Measurements from ENCODE around the gene PCDHGA6.
"Not testable (repeated sequence)": the region's sequence is repeated elsewhere in the genome, so short reads cannot be mapped to it uniquely, and the experiment has no call there.

The PCDHGA6 gene

GRCh38 chr5:141403387-141403786, 29.7 kb downstream of the PCDHGA6 start:
- Histone ChIP-seq H4K20me1 (ENCODE audit: insufficient read depth) (no peaks in the 10 kb centered on the region), H3K27me3 (ENCODE audit: insufficient read depth, low read depth) (no peaks in the 10 kb centered on the region), H3K36me3 (ENCODE audit: insufficient read depth) (no peaks in the 10 kb centered on the region), H3K9ac (no peak overlapping the region), H2AFZ (ENCODE audit: low read depth) (no peak overlapping the region), H3K79me2 (ENCODE audit: insufficient read depth, low read depth) (no peaks in the 10 kb centered on the region), H3K27ac (no peak overlapping the region), H3K4me1 (ENCODE audit: low read depth, poor library complexity, severe bottlenecking) (no peaks in the 10 kb centered on the region), H3K4me3 (IDR thresholded peaks at IDR 0.05; ENCODE audit: insufficient read depth, low read depth, low read length) (no peak overlapping the region), H3K4me2 (no peak overlapping the region)
- no peak for TF ChIP-seq CTCF (conservative IDR thresholded peaks at IDR 0.05; ENCODE audit: low read depth, low read length)

- H2AFZ ChIP-seq (ENCODE audit: low read depth); H3K4me3 ChIP-seq (IDR thresholded peaks at IDR 0.05; ENCODE audit: insufficient read depth, low read depth, low read length); H3K4me1 ChIP-seq (ENCODE audit: low read depth, poor library complexity, severe bottlenecking); H3K27ac ChIP-seq; H3K79me2 ChIP-seq (ENCODE audit: insufficient read depth, low read depth); H3K4me2 ChIP-seq; H3K9ac ChIP-seq; H4K20me1 ChIP-seq (ENCODE audit: insufficient read depth); H3K36me3 ChIP-seq (ENCODE audit: insufficient read depth); H3K27me3 ChIP-seq (ENCODE audit: insufficient read depth, low read depth): not testable (repeated sequence)
These were observed 34.3 kb downstream of the PCDHGA6 start, which contains the start of gene PCDHGB6 for GRCh38 chr5:141407790-141408505. Gene PCDHGB6 (plus strand): TSS chr5:141408021. CDS start chr5:141408203, 182 bp downstream.

- Histone ChIP-seq H3K4me3 (IDR thresholded peaks at IDR 0.05; ENCODE audit: insufficient read depth, low read depth, low read length) (no peak overlapping the region), H3K27ac (no peak overlapping the region), H3K4me2 (no peak overlapping the region), H3K36me3 (ENCODE audit: insufficient read depth) (no peaks in the 10 kb centered on the region), H3K4me1 (ENCODE audit: low read depth, poor library complexity, severe bottlenecking) (no peaks in the 10 kb centered on the region), H2AFZ (ENCODE audit: low read depth) (no peak overlapping the region), H3K79me2 (ENCODE audit: insufficient read depth, low read depth) (no peaks in the 10 kb centered on the region), H4K20me1 (ENCODE audit: insufficient read depth) (no peaks in the 10 kb centered on the region), H3K9ac (no peak overlapping the region), H3K27me3 (ENCODE audit: insufficient read depth, low read depth) (no peaks in the 10 kb centered on the region)
- TF ChIP-seq CTCF (conservative IDR thresholded peaks at IDR 0.05; ENCODE audit: low read depth, low read length): no peak
These were observed 36.1 kb downstream of the PCDHGA6 start for GRCh38 chr5:141409598-141410306.

GRCh38 chr5:141411575-141411974, 37.9 kb downstream of the PCDHGA6 start:
- Histone ChIP-seq H2AFZ (ENCODE audit: low read depth) (no peak overlapping the region), H4K20me1 (ENCODE audit: insufficient read depth) (no peaks in the 10 kb centered on the region), H3K9ac (no peak overlapping the region), H3K27ac (no peak overlapping the region), H3K4me3 (IDR thresholded peaks at IDR 0.05; ENCODE audit: insufficient read depth, low read depth, low read length) (no peak overlapping the region), H3K36me3 (ENCODE audit: insufficient read depth) (no peaks in the 10 kb centered on the region), H3K27me3 (ENCODE audit: insufficient read depth, low read depth) (no peaks in the 10 kb centered on the region), H3K4me1 (ENCODE audit: low read depth, poor library complexity, severe bottlenecking) (no peaks in the 10 kb centered on the region), H3K79me2 (ENCODE audit: insufficient read depth, low read depth) (no peaks in the 10 kb centered on the region), H3K4me2 (no peak overlapping the region)
- no peak for TF ChIP-seq CTCF (conservative IDR thresholded peaks at IDR 0.05; ENCODE audit: low read depth, low read length)

All from KMS-11 (cell line).